Natural killer cell (primary cell): ENCODE data around the gene NPAT. TPM values are rescaled to one million over a fixed set of nuclear protein-coding genes. Genes with fewer than 3 reads are reported as not detected.

Experiments
- ATAC-seq, 3 donors: fragments of 150-1000 bp in 2 of 3; fragments of 200-7000 bp in 1 of 3; cut with Tn5 transposase; 1 replicate in 1 of 3; 2 replicates in 2 of 3; pipeline ENCODE4 v1.10.0; 2021; ENCODE audit warnings: mild to moderate bottlenecking in 2 of 3, moderate library complexity in 2 of 3
- DNase-seq, 2 donors: peaks; one replicate each; pipeline versions ENCODE4 v3.0.0 to v3.0.0-alpha.2; 2013 to 2021; ENCODE audit warnings: mixed read lengths in 1 of 2
- H3K27ac ChIP-seq: one replicate; pipeline ENCODE4 v1.5.1; 2013; ENCODE audit warnings: mild to moderate bottlenecking, low read length
- H3K27me3 ChIP-seq: one replicate; pipeline ENCODE4 v1.6.1; 2013; ENCODE audit warnings: low read length; ENCODE audit not compliant: control insufficient read depth, insufficient read depth
- H3K36me3 ChIP-seq: one replicate; pipeline ENCODE4 v1.6.1; 2013; ENCODE audit warnings: low read length; ENCODE audit not compliant: control insufficient read depth, insufficient read depth
- H3K4me1 ChIP-seq: one replicate; pipeline ENCODE4 v1.6.1; 2013; ENCODE audit warnings: low read length; ENCODE audit not compliant: control insufficient read depth, insufficient read depth
- H3K4me3 ChIP-seq: one replicate; pipeline ENCODE4 v1.5.1; 2013; ENCODE audit warnings: low read length
- H3K9me3 ChIP-seq: one replicate; pipeline ENCODE4 v1.6.1; 2013; ENCODE audit warnings: low read length; ENCODE audit not compliant: control insufficient read depth, insufficient read depth
- H3K27ac Mint-ChIP-seq, 2 donors: one replicate each; pipeline ENCODE4 v1.8.0; 2022; ENCODE audit warnings: mild to moderate bottlenecking in 2 of 2, mixed read lengths in 2 of 2, moderate library complexity in 1 of 2
- H3K27me3 Mint-ChIP-seq, 2 donors: one replicate each; pipeline ENCODE4 v1.8.0; 2022; ENCODE audit warnings: low read depth in 2 of 2, mixed read lengths in 2 of 2
- H3K36me3 Mint-ChIP-seq: one replicate; pipeline ENCODE4 v1.8.0; 2022; ENCODE audit warnings: mixed read lengths
- H3K4me1 Mint-ChIP-seq, 2 donors: one replicate each; pipeline ENCODE4 v1.8.0; 2022; ENCODE audit warnings: mixed read lengths in 2 of 2
- H3K4me3 Mint-ChIP-seq: one replicate; pipeline ENCODE4 v1.8.0; 2022; ENCODE audit warnings: mild to moderate bottlenecking, moderate library complexity, mixed read lengths
- H3K9me3 Mint-ChIP-seq, 2 donors: one replicate each; pipeline ENCODE4 v1.8.0; 2022; ENCODE audit warnings: mixed read lengths in 2 of 2
- CTCF ChIP-seq: fragments of 200-600 bp; IDR thresholded peaks from one replicate; pipeline ENCODE4 v1.8.0; 2022; ENCODE audit warnings: antibody characterized with exemption
- WGBS: methylation state at CpG from one replicate; pipeline ENCODE4 v1.1.7; 2013; ENCODE audit warnings: missing lambda C conversion rate; ENCODE audit not compliant: insufficient coverage; 5-methylcytosine and 5-hydroxymethylcytosine counted together
- intact Hi-C: fragments of 100-400 bp; cut with micrococcal nuclease; formaldehyde crosslinking; loops from one replicate; pipeline ENCODE4 v1.14.2; 2022
- total RNA-seq, 4 donors: library from RNA; stranded (reverse); fragments of 120-200 nt in 1 of 4; gene quantifications; one replicate each; pipeline versions ENCODE4 v1.2.3 to v1.2.4, GENCODE V29; 2013 to 2022

NPAT gene
- total RNA-seq, 3 donors from 2014 or later (not counting 1 experiment from before 2014, with no cell fraction given): 34.8 to 42.6 (median 36.1) TPM

GRCh38 chr11:108228251-108228650, 5.8 kb upstream of the NPAT start:
- peaks cover 52 to 56% of the 10 kb centered on the region in 2 donors for H3K4me1 Mint-ChIP-seq
- H3K9me3 Mint-ChIP-seq: no peaks in the 10 kb centered on the region
- DNase-seq (no peak), ATAC-seq (no peak)
- no peaks in the 10 kb centered on the region for H3K9me3 ChIP-seq
- WGBS: 86% methylated on average over 1 of the region's 2 CpGs
- peaks cover 48% of the 10 kb centered on the region for H3K36me3 ChIP-seq
- no peaks in the 10 kb centered on the region for H3K27me3 ChIP-seq
- no peak for TF ChIP-seq CTCF
- intact Hi-C loops: loop anchor here (10.0 kb wide), 1 partner anchor 773 kb away; the partner anchor contains the start of gene CWF19L2
- H3K36me3 Mint-ChIP-seq: peaks cover 31% of the 10 kb centered on the region
- peak overlapping the region; percentile 77 for H3K4me3 Mint-ChIP-seq
- H3K4me3 ChIP-seq: no peak overlapping the region
- no peak overlapping the region for H3K27ac Mint-ChIP-seq
- peaks cover 44% of the 10 kb centered on the region for H3K4me1 ChIP-seq
- peak overlapping the region; percentile 71 for H3K27ac ChIP-seq
- H3K27me3 Mint-ChIP-seq: no peaks in the 10 kb centered on the region

GRCh38 chr11:108226036-108226435, 3.6 kb upstream of the NPAT start:
- no CpG with 5 or more reads among the region's 2 CpGs for WGBS
- H3K27ac Mint-ChIP-seq: no peak overlapping the region
- H3K9me3 Mint-ChIP-seq: no peaks in the 10 kb centered on the region
- ATAC-seq (no peak), DNase-seq (peak in 1 of 2 donors; percentile 55)
- H3K27ac ChIP-seq: peak overlapping the region; percentile 88
- peaks cover 22% of the 10 kb centered on the region for H3K36me3 Mint-ChIP-seq
- H3K4me1 ChIP-seq: peaks cover 27% of the 10 kb centered on the region
- no peaks in the 10 kb centered on the region for H3K27me3 ChIP-seq
- H3K9me3 ChIP-seq: no peaks in the 10 kb centered on the region
- H3K27me3 Mint-ChIP-seq: no peaks in the 10 kb centered on the region
- peaks cover 53 to 55% of the 10 kb centered on the region in 2 donors for H3K4me1 Mint-ChIP-seq
- no peak overlapping the region for H3K4me3 Mint-ChIP-seq
- no peak for TF ChIP-seq CTCF
- intact Hi-C loops: loop anchor here (10.0 kb wide), 1 partner anchor 771 kb away; the partner anchor contains the start of gene CWF19L2
- peak overlapping the region; percentile 65 for H3K4me3 ChIP-seq
- H3K36me3 ChIP-seq: peaks cover 32% of the 10 kb centered on the region

GRCh38 chr11:108224911-108225786, 2.7 kb upstream of the NPAT start:
- H3K36me3 ChIP-seq: peaks cover 23% of the 10 kb centered on the region
- Mint-ChIP-seq H3K27me3 (no peaks in the 10 kb centered on the region), H3K9me3 (no peaks in the 10 kb centered on the region), H3K4me3 (no peak overlapping the region), H3K27ac (no peak overlapping the region), H3K36me3 (peaks cover 13% of the 10 kb centered on the region), H3K4me1 (peaks cover 55 to 57% of the 10 kb centered on the region in 2 donors)
- peaks cover 18% of the 10 kb centered on the region for H3K4me1 ChIP-seq
- peak overlapping the region; percentile 88 for H3K27ac ChIP-seq
- intact Hi-C loops: loop anchor here (5.0 to 10.0 kb wide), 2 partner anchors 242 to 770 kb away; partner anchors contain the start of genes C11orf65 and CWF19L2
- no peaks in the 10 kb centered on the region for H3K9me3 ChIP-seq
- no peaks in the 10 kb centered on the region for H3K27me3 ChIP-seq
- ATAC-seq (no peak), DNase-seq (peak in 1 of 2 donors; percentile 84)
- H3K4me3 ChIP-seq: peak overlapping the region; percentile 65
- TF ChIP-seq CTCF: no peak
- 20% methylated on average over 14 of the region's 14 CpGs for WGBS
